SH-SY5Y (cell line): ENCODE measurements around the gene RSBN1L.

ENCODE experiments used
- GATA2 ChIP-seq: IDR thresholded peaks from 2 replicates; pipeline ENCODE4 v1.6.1; 2011; ENCODE audit warnings: mild to moderate bottlenecking, low read depth, low read length
- GATA3 ChIP-seq: IDR thresholded peaks from 2 replicates; pipeline ENCODE4 v1.6.1; 2011; ENCODE audit warnings: low read depth, mild to moderate bottlenecking, low read length, moderate library complexity

GRCh38 chr7:77653572-77653971 lies 42.7 kb upstream of the RSBN1L start:
- TF ChIP-seq GATA3 (no peak), GATA2 (no peak)
